Cardiac fibroblast (primary cell): ENCODE results near the gene TWF2.

Experiments
- DNase-seq, 2 donors: peaks; one replicate each; pipeline versions ENCODE4 v3.0.0 to v3.0.0-alpha.2; 2010; ENCODE audit warnings: low read depth in 2 of 2
- H3K4me3 ChIP-seq, 2 donors: replicated peaks in 1 of 2; 1 replicate in 1 of 2; 2 replicates in 1 of 2; pipeline ENCODE4 v1.5.1; 2011; ENCODE audit warnings: low read depth in 2 of 2, low read length in 2 of 2, mild to moderate bottlenecking in 2 of 2, moderate library complexity in 1 of 2
- TF ChIP-seq, protein P1 (sequence below): IDR thresholded peaks from one replicate; pipeline ENCODE4 v1.5.1; 2011; ENCODE audit warnings: low read depth, mild to moderate bottlenecking, low read length, inconsistent platforms

TWF2 gene

DNA sequence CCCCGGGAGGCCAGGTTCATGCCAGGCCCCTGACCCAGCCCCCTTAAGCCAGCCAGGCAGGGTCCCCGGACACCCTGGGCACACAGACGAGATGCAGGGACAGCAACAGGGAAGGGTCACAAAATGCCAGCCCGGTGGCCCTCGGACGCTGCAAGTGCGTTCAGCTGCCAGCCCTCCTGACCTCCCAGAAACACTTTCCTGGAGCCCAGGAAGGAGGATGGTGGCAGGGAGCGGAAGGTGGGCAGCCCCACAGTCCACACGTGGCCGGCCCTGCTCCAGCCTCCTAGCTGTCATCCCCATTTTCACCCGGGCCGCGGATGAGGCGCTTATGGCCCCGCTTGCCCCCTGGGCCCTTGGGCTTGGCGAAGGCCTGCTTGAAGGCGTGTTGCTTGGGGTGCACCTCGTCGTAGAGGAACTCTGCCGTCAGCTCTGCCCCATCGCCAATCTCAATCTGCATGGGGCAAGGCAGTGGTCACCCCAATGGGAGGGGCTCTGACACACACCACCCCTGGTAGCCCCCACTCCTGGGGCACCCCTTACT is 10.1 kb downstream of the TWF2 start:
- DNase-seq: no peak
- H3K4me3 ChIP-seq: no peak overlapping the region
- TF ChIP-seq, protein P1, sequence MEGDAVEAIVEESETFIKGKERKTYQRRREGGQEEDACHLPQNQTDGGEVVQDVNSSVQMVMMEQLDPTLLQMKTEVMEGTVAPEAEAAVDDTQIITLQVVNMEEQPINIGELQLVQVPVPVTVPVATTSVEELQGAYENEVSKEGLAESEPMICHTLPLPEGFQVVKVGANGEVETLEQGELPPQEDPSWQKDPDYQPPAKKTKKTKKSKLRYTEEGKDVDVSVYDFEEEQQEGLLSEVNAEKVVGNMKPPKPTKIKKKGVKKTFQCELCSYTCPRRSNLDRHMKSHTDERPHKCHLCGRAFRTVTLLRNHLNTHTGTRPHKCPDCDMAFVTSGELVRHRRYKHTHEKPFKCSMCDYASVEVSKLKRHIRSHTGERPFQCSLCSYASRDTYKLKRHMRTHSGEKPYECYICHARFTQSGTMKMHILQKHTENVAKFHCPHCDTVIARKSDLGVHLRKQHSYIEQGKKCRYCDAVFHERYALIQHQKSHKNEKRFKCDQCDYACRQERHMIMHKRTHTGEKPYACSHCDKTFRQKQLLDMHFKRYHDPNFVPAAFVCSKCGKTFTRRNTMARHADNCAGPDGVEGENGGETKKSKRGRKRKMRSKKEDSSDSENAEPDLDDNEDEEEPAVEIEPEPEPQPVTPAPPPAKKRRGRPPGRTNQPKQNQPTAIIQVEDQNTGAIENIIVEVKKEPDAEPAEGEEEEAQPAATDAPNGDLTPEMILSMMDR: no peak

- H3K4me3 ChIP-seq: no peak overlapping the region
- TF ChIP-seq, protein P1: no peak
- DNase-seq: no peak
Observed at GRCh38 chr3:52228266-52228665, 10.7 kb downstream of the TWF2 start.

DNA sequence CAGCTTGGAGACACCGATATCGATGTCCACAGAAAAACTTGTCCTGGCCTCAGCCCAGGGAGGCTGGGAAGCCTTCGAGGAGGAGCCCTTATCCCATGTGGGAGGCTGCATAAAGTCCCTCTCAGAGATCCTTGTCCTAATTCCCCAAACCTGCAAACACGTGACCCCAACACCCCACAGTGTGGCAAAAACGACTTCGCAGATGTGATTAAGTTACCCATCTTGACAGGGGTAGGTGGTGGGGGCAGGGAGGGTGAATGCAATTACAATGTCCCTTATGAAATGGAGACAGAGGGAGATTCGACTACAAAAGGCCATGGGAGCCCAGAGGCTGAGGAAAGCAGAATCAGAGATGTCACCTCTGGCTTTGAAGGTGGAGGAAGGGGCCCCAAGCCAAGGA is 11.2 kb downstream of the TWF2 start:
- TF ChIP-seq, protein P1: no peak
- H3K4me3 ChIP-seq: no peak overlapping the region
- DNase-seq: no peak

DNA sequence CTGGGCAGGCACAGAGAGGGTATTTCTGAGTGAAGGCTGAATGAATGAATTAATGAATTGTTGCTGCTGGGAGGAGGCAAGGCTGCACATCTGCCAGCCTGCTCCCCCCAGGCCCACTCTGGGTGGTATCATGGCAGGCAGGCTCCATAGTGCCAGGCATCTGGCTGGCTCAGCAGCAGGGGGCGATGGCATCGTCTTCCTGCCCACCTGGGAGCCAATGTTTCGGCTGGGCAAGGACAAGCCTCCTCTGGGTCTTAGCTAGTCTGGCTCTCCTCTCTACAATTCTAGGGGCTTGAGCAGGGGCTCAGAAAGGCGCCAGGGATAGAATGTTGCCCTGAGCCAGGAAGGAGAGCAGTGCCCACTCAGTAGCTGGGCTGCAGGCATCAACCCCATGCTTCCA is 11.8 kb downstream of the TWF2 start:
- TF ChIP-seq, protein P1: no peak
- no peak overlapping the region for H3K4me3 ChIP-seq
- no peak for DNase-seq

DNA sequence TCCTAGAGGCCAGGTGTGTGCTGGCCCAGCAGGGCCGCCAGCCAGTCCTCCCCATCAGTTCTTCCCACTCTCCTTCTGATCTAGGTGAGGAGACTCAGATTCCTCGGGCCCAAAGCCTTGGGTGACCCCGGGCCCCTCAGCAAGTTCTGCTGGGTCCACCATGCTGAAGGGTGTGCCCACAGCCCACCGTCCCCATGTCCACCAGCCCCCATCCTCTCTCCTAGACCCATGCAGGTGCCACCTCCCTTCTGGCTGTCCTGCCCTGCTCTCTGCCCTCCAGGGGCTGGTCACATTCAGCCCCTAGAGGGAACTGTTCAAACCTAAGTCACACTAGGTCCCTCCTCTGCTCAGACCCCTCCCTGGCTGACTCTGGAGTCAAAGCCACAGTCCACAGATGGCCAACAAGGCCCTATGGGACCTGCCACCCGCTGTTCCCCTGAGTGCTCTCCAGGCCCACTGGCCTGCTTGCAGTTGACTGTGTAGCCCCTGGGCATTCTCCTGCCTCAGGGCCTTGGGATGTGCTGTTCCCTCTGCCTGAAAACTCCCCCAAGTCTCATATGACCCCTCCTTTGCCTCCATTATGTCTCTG is 12.6 kb downstream of the TWF2 start:
- TF ChIP-seq, protein P1: no peak
- DNase-seq: no peak
- H3K4me3 ChIP-seq: no peak overlapping the region

DNA sequence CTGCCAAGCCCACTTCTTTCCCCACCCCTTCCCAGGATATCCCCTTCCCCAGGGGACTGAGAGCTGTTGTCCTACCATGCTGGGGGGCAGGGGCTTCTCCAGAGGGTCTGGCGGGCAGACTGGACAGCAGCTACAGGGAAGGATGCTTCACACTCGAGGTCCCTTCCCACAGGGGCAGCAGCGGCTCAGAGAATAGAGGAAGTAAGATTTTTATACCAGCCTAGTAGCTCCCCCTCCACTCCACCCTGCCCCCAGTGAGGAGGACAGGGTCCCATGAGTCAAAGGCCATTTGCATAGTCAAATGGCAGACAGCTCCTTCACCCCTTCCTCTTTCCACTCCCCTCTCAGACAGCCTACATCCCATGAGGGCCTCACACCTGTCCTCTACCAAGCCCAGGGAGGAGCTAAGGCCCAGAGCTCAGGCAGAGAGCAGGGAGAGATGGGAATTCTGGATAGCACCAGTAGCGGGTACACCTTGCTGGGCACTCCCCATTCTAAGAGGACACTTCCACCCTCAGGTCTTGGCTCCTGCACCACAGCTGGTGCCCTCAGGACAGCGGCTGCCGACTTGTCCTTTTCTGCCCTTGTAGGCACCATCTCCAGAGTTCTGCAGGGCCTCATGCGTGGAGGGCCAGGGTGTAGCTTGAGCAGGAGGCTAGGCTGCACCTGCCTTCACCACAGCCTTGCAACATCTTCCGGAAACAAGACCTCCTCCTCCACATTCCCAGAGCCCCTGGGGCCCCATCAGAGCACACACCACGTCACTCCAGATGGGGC is 13.3 kb downstream of the TWF2 start, which contains the start of gene TLR9:
Gene TLR9, minus strand, starts transcription at position 194 of the 777 bp plus-strand sequence. Its CDS starts 116 bp downstream, at position 78.
- DNase-seq: no peak
- TF ChIP-seq, protein P1: no peak
- no peak within 1 kb of the TSS for H3K4me3 ChIP-seq
